Hepatocyte (in vitro differentiated cells): ENCODE results near the gene ACACB. TPM values are rescaled to one million over a fixed set of nuclear protein-coding genes. Genes with fewer than 3 reads are reported as not detected.

Experiments used
- DNase-seq: peaks from one replicate; pipeline ENCODE4 v3.0.0-alpha.2; 2016; ENCODE audit warnings: low spot score
- H2AFZ ChIP-seq: fragments of 200-600 bp; sonication (generic); 2 replicates; pipeline ENCODE4 v1.6.0; 2016; ENCODE audit warnings: antibody characterized with exemption, mild to moderate bottlenecking
- H3K27ac ChIP-seq: fragments of 200-600 bp; sonication (generic); 2 replicates; pipeline ENCODE4 v1.5.1; 2016; ENCODE audit warnings: mild to moderate bottlenecking
- H3K27me3 ChIP-seq: fragments of 200-600 bp; sonication (generic); 2 replicates; pipeline ENCODE4 v1.6.1; 2016
- H3K36me3 ChIP-seq: fragments of 200-600 bp; sonication (generic); replicated peaks from 2 replicates; pipeline ENCODE4 v1.5.1; 2016; ENCODE audit warnings: low read depth; ENCODE audit not compliant: insufficient read depth
- H3K4me1 ChIP-seq: fragments of 200-600 bp; sonication (generic); 2 replicates; pipeline ENCODE4 v1.5.1; 2016; ENCODE audit warnings: mild to moderate bottlenecking, moderate library complexity; ENCODE audit not compliant: insufficient read depth
- H3K4me2 ChIP-seq: fragments of 200-600 bp; sonication (generic); 2 replicates; pipeline ENCODE4 v1.6.0; 2016
- H3K4me3 ChIP-seq: fragments of 200-600 bp; sonication (generic); 2 replicates; pipeline ENCODE4 v1.5.1; 2016; ENCODE audit warnings: mild to moderate bottlenecking
- H3K79me2 ChIP-seq: fragments of 200-600 bp; sonication (generic); 2 replicates; pipeline ENCODE4 v1.6.0; 2017; ENCODE audit warnings: mild to moderate bottlenecking
- H3K9me2 ChIP-seq: fragments of 200-600 bp; sonication (generic); replicated peaks from 2 replicates; pipeline ENCODE4 v1.6.0; 2017; ENCODE audit warnings: mild to moderate bottlenecking; ENCODE audit not compliant: insufficient read depth
- H3K9me3 ChIP-seq: fragments of 200-600 bp; sonication (generic); 2 replicates; pipeline ENCODE4 v1.5.1; 2016; ENCODE audit warnings: low read depth, mild to moderate bottlenecking
- H4K20me1 ChIP-seq: fragments of 200-600 bp; sonication (generic); 2 replicates; pipeline ENCODE4 v1.6.0; 2016; ENCODE audit warnings: mild to moderate bottlenecking; ENCODE audit not compliant: insufficient read depth, poor library complexity, severe bottlenecking
- CTCF ChIP-seq: fragments of 200-600 bp; sonication (generic); IDR thresholded peaks from 2 replicates; pipeline ENCODE4 v1.5.1; 2016; ENCODE audit warnings: antibody characterized with exemption, mild to moderate bottlenecking; ENCODE audit not compliant: poor library complexity
- EZH2 ChIP-seq: fragments of 200-600 bp; sonication (generic); IDR thresholded peaks from 2 replicates; pipeline ENCODE4 v1.6.1; 2016; ENCODE audit warnings: antibody characterized with exemption, mild to moderate bottlenecking, borderline replicate concordance
- EZH2phosphoT487 ChIP-seq: fragments of 200-600 bp; sonication (generic); IDR thresholded peaks from one replicate; pipeline ENCODE4 v1.6.1; 2018; ENCODE audit warnings: antibody characterized with exemption, mild to moderate bottlenecking, low read depth, moderate library complexity; ENCODE audit not compliant: unreplicated experiment, severe bottlenecking
- WGBS: methylation state at CpG from one replicate; pipeline ENCODE4 v1.1.6; 2016; ENCODE audit warnings: low lambda C conversion rate; ENCODE audit errors: missing lambda C conversion rate; 5-methylcytosine and 5-hydroxymethylcytosine counted together
- polyA plus RNA-seq: library from polyadenylated mRNA; unstranded; fragments of >200 nt; fragmentation: Nextera tagmentation; extraction: Ambion mirVana; gene quantifications from 2 replicates; pipeline ENCODE4 v1.2.1, GENCODE V29; 2016
- total RNA-seq: library from RNA; depleted of rRNA; stranded (reverse); fragments of >200 nt; gene quantifications from 2 replicates; pipeline ENCODE4 v1.2.3, GENCODE V29; 2014

The ACACB gene
- total and polyA plus RNA-seq, 2 experiments from 2014 or later, result 3.9 to 9.3 TPM

GRCh38 chr12:109097140-109097434 is 19.3 kb upstream of the ACACB start:
- H4K20me1 ChIP-seq, result no peaks in the 10 kb centered on the region
- peaks cover 40% of the 10 kb centered on the region for H3K79me2 ChIP-seq
- H3K36me3 ChIP-seq, result no peaks in the 10 kb centered on the region
- no peaks in the 10 kb centered on the region for H3K27me3 ChIP-seq
- no peak for DNase-seq
- H3K4me3 ChIP-seq, result no peak overlapping the region
- peak overlapping the region; percentile 94 for H3K4me2 ChIP-seq
- H3K9me2 ChIP-seq, result no peaks in the 10 kb centered on the region
- no peak overlapping the region for H3K27ac ChIP-seq
- H2AFZ ChIP-seq, result peak overlapping the region; percentile 23
- 53% methylated on average over 11 of the region's 11 CpGs for WGBS
- peaks cover 10% of the 10 kb centered on the region for H3K4me1 ChIP-seq
- no peaks in the 10 kb centered on the region for H3K9me3 ChIP-seq
- no peak for TF ChIP-seq EZH2phosphoT487

- peak; percentile 98 for DNase-seq
Measured at GRCh38 chr12:109097435-109098182, 18.8 kb upstream of the ACACB start, which contains the start of gene UNG. UNG (plus strand) TSS chr12:109097597; CDS start chr12:109097680, 83 bp downstream.

GRCh38 chr12:109098183-109098604 is 18.2 kb upstream of the ACACB start:
- peak overlapping the region; percentile 51 for H3K4me3 ChIP-seq
- H3K9me2 ChIP-seq, result no peaks in the 10 kb centered on the region
- no peaks in the 10 kb centered on the region for H3K9me3 ChIP-seq
- peak; percentile 84 for DNase-seq
- peak overlapping the region; percentile 85 for H2AFZ ChIP-seq
- peaks cover 30% of the 10 kb centered on the region for H3K79me2 ChIP-seq
- no peaks in the 10 kb centered on the region for H4K20me1 ChIP-seq
- H3K4me2 ChIP-seq, result peak overlapping the region; percentile 83
- under 1% methylated on average over 28 of the region's 32 CpGs for WGBS
- no peaks in the 10 kb centered on the region for H3K4me1 ChIP-seq
- no peaks in the 10 kb centered on the region for H3K36me3 ChIP-seq
- TF ChIP-seq EZH2phosphoT487, result no peak
- TF ChIP-seq CTCF, result no peak
- TF ChIP-seq EZH2, result no peak
- no peaks in the 10 kb centered on the region for H3K27me3 ChIP-seq
- H3K27ac ChIP-seq, result peak overlapping the region; percentile 88

More at GRCh38 chr12:109097435-109098182, 18.8 kb upstream of the ACACB start, which contains the start of gene UNG:
- H3K27ac ChIP-seq, result peak within 1 kb of the TSS; percentile 88
- no peaks in the 10 kb centered on the region for H3K9me3 ChIP-seq
- H3K79me2 ChIP-seq, result peaks cover 34% of the 10 kb centered on the region
- 2% methylated on average over 19 of the region's 71 CpGs for WGBS
- no peaks in the 10 kb centered on the region for H3K36me3 ChIP-seq
- no peaks in the 10 kb centered on the region for H4K20me1 ChIP-seq
- TF ChIP-seq CTCF (no peak), EZH2phosphoT487 (no peak), EZH2 (no peak)
- no peaks in the 10 kb centered on the region for H3K27me3 ChIP-seq
- H2AFZ ChIP-seq, result peak within 1 kb of the TSS; percentile 85
- peak within 1 kb of the TSS; percentile 51 for H3K4me3 ChIP-seq
- no peaks in the 10 kb centered on the region for H3K9me2 ChIP-seq
- H3K4me2 ChIP-seq, result peak within 1 kb of the TSS; percentile 94
- peaks cover 5% of the 10 kb centered on the region for H3K4me1 ChIP-seq

- TF ChIP-seq EZH2phosphoT487, result no peak
- TF ChIP-seq CTCF, result no peak
- no peak for TF ChIP-seq EZH2
- no peak for DNase-seq
- Histone ChIP-seq H3K27me3 (no peaks in the 10 kb centered on the region), H3K9me3 (no peaks in the 10 kb centered on the region), H3K79me2 (peaks cover 30% of the 10 kb centered on the region), H2AFZ (peak overlapping the region; percentile 85), H3K4me1 (no peaks in the 10 kb centered on the region), H3K36me3 (no peaks in the 10 kb centered on the region), H4K20me1 (no peaks in the 10 kb centered on the region), H3K4me2 (peak overlapping the region; percentile 83), H3K9me2 (no peaks in the 10 kb centered on the region), H3K4me3 (peak overlapping the region; percentile 51), H3K27ac (peak overlapping the region; percentile 88)
- WGBS, result 10% methylated on average over 8 of the region's 8 CpGs
Measured at GRCh38 chr12:109098651-109099050, 17.7 kb upstream of the ACACB start.
